IPS DF 4.7 (cell line): ENCODE results near the gene SLC22A12.

Experiments used
- DNase-seq: peaks from one replicate; pipeline ENCODE4 v3.0.0-alpha.2; 2013; ENCODE audit warnings: low spot score; ENCODE audit errors: extremely low read depth

Gene SLC22A12

GRCh38 chr11:64624883-64625481 lies 34.0 kb downstream of the SLC22A12 start:
- DNase-seq, result no peak

GRCh38 chr11:64626637-64627036 lies 35.6 kb downstream of the SLC22A12 start:
- no peak for DNase-seq

- DNase-seq, result no peak
These were observed 36.4 kb downstream of the SLC22A12 start for GRCh38 chr11:64627371-64627770.

- no peak for DNase-seq
These were observed 37.6 kb downstream of the SLC22A12 start for GRCh38 chr11:64628596-64628995.

GRCh38 chr11:64629103-64629502 lies 38.1 kb downstream of the SLC22A12 start:
- DNase-seq, result no peak

- no peak for DNase-seq
These were observed 39.0 kb downstream of the SLC22A12 start for GRCh38 chr11:64629796-64630562.

- no peak for DNase-seq
These were observed 40.7 kb downstream of the SLC22A12 start for GRCh38 chr11:64631675-64632074.

GRCh38 chr11:64632237-64632636 lies 41.2 kb downstream of the SLC22A12 start:
- no peak for DNase-seq

- DNase-seq, result no peak
These were observed 41.6 kb downstream of the SLC22A12 start for GRCh38 chr11:64632654-64633053.

- no peak for DNase-seq
These were observed 42.6 kb downstream of the SLC22A12 start for GRCh38 chr11:64633555-64634159.

- no peak for DNase-seq
These were observed 46.5 kb downstream of the SLC22A12 start for GRCh38 chr11:64637334-64638017.

- DNase-seq, result no peak
These were observed 47.1 kb downstream of the SLC22A12 start for GRCh38 chr11:64638018-64638665.

GRCh38 chr11:64638829-64639228 lies 47.8 kb downstream of the SLC22A12 start:
- no peak for DNase-seq

- no peak for DNase-seq
These were observed 48.9 kb downstream of the SLC22A12 start for GRCh38 chr11:64639885-64640284.

GRCh38 chr11:64641596-64642417 lies 50.8 kb downstream of the SLC22A12 start:
- DNase-seq, result no peak

GRCh38 chr11:64642418-64642735 lies 51.4 kb downstream of the SLC22A12 start:
- DNase-seq, result no peak

- DNase-seq, result no peak
These were observed 51.8 kb downstream of the SLC22A12 start for GRCh38 chr11:64642871-64643255.

GRCh38 chr11:64643256-64643881 lies 52.3 kb downstream of the SLC22A12 start:
- no peak for DNase-seq

- DNase-seq, result no peak
These were observed 53.1 kb downstream of the SLC22A12 start for GRCh38 chr11:64643920-64644646.
